Measurements from ENCODE around the gene FARS2. TPM values are rescaled to one million over a fixed set of nuclear protein-coding genes. Genes with fewer than 3 reads are reported as not detected.

The FARS2 gene
- total RNA-seq, 1 donor from 2014 or later: 18.3 TPM

DNA sequence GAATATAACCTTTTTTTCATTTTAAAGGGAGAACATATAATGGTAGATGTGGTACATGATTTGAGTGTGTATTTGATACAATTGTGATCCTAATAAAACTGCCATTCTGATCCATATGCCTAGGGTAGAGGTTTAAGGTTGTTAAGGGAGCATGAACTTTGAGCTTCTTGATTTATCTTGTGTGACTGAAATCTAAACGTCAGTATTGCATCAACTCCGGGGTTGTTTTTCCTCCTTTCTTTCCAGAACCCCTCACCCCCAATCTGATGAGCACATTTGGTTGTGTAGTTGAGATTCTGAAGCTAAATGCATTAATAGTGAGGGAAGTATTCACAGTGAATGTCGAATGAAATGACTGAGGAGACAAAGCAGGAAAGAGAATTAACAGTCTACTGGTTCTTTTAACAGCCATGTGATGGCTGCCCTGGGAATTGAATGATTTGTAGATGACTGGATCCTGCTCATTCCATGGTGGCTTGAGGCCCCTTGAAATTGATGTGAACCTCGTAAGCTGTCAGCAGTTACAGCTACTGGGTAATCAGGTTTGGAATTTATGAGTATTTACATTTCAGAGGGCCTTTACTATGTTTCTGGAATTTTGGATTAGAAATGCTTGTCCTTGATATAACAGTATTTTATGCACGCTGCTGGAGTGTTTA, 44.8 kb downstream of the FARS2 start:
- H3K9me3 ChIP-seq: no peaks in the 10 kb centered on the region
- no peak overlapping the region for H3K4me3 ChIP-seq
- ATAC-seq (no peak), DNase-seq (no peak)
- no peaks in the 10 kb centered on the region for H3K4me1 ChIP-seq
- TF ChIP-seq, protein P1, sequence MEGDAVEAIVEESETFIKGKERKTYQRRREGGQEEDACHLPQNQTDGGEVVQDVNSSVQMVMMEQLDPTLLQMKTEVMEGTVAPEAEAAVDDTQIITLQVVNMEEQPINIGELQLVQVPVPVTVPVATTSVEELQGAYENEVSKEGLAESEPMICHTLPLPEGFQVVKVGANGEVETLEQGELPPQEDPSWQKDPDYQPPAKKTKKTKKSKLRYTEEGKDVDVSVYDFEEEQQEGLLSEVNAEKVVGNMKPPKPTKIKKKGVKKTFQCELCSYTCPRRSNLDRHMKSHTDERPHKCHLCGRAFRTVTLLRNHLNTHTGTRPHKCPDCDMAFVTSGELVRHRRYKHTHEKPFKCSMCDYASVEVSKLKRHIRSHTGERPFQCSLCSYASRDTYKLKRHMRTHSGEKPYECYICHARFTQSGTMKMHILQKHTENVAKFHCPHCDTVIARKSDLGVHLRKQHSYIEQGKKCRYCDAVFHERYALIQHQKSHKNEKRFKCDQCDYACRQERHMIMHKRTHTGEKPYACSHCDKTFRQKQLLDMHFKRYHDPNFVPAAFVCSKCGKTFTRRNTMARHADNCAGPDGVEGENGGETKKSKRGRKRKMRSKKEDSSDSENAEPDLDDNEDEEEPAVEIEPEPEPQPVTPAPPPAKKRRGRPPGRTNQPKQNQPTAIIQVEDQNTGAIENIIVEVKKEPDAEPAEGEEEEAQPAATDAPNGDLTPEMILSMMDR (IDR thresholded peaks at IDR 0.05): no peak
- no peaks in the 10 kb centered on the region for H3K36me3 ChIP-seq
- intact Hi-C loops (cut with DNase I): no loop called here
- H3K27me3 ChIP-seq: no peaks in the 10 kb centered on the region
- no peak overlapping the region for H3K27ac ChIP-seq

DNA sequence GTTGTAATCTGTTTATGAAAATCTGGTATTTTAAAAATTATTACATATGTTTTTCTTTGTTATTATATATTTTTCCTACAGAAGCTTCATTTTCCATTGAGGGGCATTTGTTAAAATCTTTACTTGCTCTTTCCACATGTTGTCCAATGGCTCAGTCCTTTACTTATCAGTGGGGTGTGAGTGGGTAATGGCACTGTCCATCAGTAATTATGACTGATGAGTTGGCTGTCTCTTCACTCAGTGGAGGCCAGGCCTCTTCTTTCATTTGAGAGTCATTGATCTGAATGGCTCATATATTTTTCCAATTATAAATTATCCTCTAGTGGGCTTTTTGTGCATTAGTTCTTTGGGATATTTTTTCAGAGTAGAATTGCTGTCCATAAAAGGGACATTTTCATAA, 45.7 kb downstream of the FARS2 start:
- DNase-seq (no peak), ATAC-seq (no peak)
- no peaks in the 10 kb centered on the region for H3K27me3 ChIP-seq
- intact Hi-C loops (cut with DNase I): no loop called here
- TF ChIP-seq, protein P1 (IDR thresholded peaks at IDR 0.05): no peak
- no peaks in the 10 kb centered on the region for H3K36me3 ChIP-seq
- H3K9me3 ChIP-seq: no peaks in the 10 kb centered on the region
- no peak overlapping the region for H3K4me3 ChIP-seq
- H3K27ac ChIP-seq: no peak overlapping the region
- no peaks in the 10 kb centered on the region for H3K4me1 ChIP-seq

DNA sequence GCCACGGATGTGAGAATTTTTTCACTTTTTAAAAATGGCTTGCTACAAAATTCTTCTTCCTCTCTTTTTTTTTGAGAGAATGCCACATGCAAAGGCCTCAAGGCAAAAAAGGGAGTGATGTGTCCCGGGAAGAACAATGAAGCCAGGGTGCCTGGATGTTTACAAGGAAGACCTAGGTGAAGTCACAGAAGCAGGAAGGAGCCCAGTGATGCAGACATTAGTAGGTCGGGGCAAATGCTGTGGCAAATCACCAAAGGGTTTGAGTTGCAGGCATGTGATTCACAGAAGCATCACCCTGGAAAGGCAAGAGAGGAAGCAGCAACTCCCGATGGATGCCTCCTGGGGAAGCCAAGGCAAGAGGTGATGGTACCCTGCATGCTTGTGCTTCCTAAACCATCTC, 46.8 kb downstream of the FARS2 start:
- TF ChIP-seq, protein P1 (IDR thresholded peaks at IDR 0.05): no peak
- Histone ChIP-seq H3K27ac (no peak overlapping the region), H3K4me3 (no peak overlapping the region), H3K9me3 (no peaks in the 10 kb centered on the region), H3K4me1 (no peaks in the 10 kb centered on the region), H3K36me3 (no peaks in the 10 kb centered on the region), H3K27me3 (no peaks in the 10 kb centered on the region)
- no peak for DNase-seq
- intact Hi-C loops (cut with DNase I): no loop called here
- no peak for ATAC-seq

DNA sequence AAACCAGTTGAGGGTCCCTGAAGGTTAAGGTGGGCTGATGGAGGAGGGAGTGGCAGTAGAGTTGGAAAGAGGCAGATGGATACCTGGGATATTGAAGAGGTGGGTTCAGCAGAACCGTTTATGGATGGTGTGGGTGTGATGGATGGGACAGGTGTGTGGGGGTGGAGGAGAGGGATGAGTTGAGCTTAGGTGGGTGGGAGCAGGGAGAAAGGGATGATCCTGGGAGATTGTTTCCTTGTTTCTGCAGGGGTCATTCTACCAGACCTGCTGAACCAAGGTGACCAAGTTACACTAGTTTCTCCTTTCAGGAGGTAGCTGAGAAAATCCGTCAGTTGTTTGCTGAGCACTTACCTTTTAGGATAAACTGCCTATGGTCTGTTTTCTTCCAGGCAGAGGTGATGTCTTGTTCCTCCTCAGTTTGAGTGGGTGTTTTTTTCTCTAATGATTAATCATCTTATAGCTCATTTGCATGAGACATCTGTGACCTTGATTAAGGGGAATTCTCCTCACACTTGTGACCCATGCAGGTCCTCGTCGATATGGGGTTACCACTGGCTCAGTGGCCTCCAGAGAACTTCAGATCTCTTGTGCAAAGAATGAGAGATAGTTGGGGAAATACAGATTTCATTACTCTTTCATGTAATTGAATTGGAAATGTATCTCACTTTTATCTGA, 53.0 kb downstream of the FARS2 start:
- no peak overlapping the region for H3K4me3 ChIP-seq
- no peaks in the 10 kb centered on the region for H3K27me3 ChIP-seq
- H3K36me3 ChIP-seq: no peaks in the 10 kb centered on the region
- TF ChIP-seq, protein P1 (IDR thresholded peaks at IDR 0.05): no peak
- intact Hi-C loops (cut with DNase I): no loop called here
- no peak for DNase-seq
- no peak for ATAC-seq
- no peaks in the 10 kb centered on the region for H3K4me1 ChIP-seq
- no peaks in the 10 kb centered on the region for H3K9me3 ChIP-seq
- H3K27ac ChIP-seq: no peak overlapping the region

GRCh38 chr6:5315881-5316280, 54.6 kb downstream of the FARS2 start:
- no peak for ATAC-seq
- DNase-seq: no peak
- intact Hi-C loops (cut with DNase I): no loop called here
- Histone ChIP-seq H3K4me3 (no peak overlapping the region), H3K27ac (no peak overlapping the region), H3K9me3 (no peaks in the 10 kb centered on the region), H3K4me1 (no peaks in the 10 kb centered on the region), H3K27me3 (no peaks in the 10 kb centered on the region), H3K36me3 (no peaks in the 10 kb centered on the region)
- TF ChIP-seq, protein P1 (IDR thresholded peaks at IDR 0.05): no peak

Measured in upper lobe of right lung (tissue), 1 donor.